Fibroblast of lung (primary cell): ENCODE results near the gene ZDHHC11. TPM values are rescaled to one million over a fixed set of nuclear protein-coding genes. Genes with fewer than 3 reads are reported as not detected.

Source experiments
- DNase-seq, 2 donors: peaks; one replicate each; pipeline versions ENCODE4 v3.0.0 to v3.0.0-alpha.2; 2010; ENCODE audit warnings: low read depth in 2 of 2
- H2AFZ ChIP-seq: 2 replicates; pipeline ENCODE4 v1.5.1; 2012; ENCODE audit warnings: low read length, control low read depth, inconsistent platforms
- H3K27ac ChIP-seq: 2 replicates; pipeline ENCODE4 v1.5.1; 2011; ENCODE audit warnings: low read length, control low read depth; ENCODE audit not compliant: insufficient read depth
- H3K27me3 ChIP-seq: 2 replicates; pipeline ENCODE4 v1.5.1; 2011; ENCODE audit warnings: mild to moderate bottlenecking, low read length; ENCODE audit not compliant: control insufficient read depth, insufficient read depth
- H3K36me3 ChIP-seq: 2 replicates; pipeline ENCODE4 v1.5.1; 2011; ENCODE audit warnings: low read length; ENCODE audit not compliant: control insufficient read depth, insufficient read depth
- H3K4me1 ChIP-seq: 2 replicates; pipeline ENCODE4 v1.5.1; 2011; ENCODE audit warnings: low read length; ENCODE audit not compliant: control insufficient read depth, insufficient read depth; ENCODE audit errors: extremely low read depth
- H3K4me2 ChIP-seq: 2 replicates; pipeline ENCODE4 v1.5.1; 2011; ENCODE audit warnings: low read length, control low read depth; ENCODE audit not compliant: insufficient read depth; ENCODE audit errors: extremely low read depth
- H3K4me3 ChIP-seq, 4 experiments: fragments of 200-600 bp in 1 of 4; sonication (generic) in 1 of 4; replicated peaks in 1 of 4; 2 replicates each; pipeline ENCODE4 v1.5.1; 2011 to 2016; ENCODE audit warnings: low read length in 4 of 4, low read depth in 3 of 4, mild to moderate bottlenecking in 3 of 4, control low read depth in 2 of 4, inconsistent platforms in 1 of 4, mixed read lengths in 1 of 4; ENCODE audit not compliant: insufficient read depth in 1 of 4; ENCODE audit errors: control extremely low read depth in 1 of 4
- H3K79me2 ChIP-seq: 2 replicates; pipeline ENCODE4 v1.5.1; 2012; ENCODE audit warnings: mild to moderate bottlenecking, low read length, inconsistent platforms; ENCODE audit not compliant: control insufficient read depth, insufficient read depth
- H3K9ac ChIP-seq: 2 replicates; pipeline ENCODE4 v1.5.1; 2011; ENCODE audit warnings: mild to moderate bottlenecking, low read length, control low read depth; ENCODE audit not compliant: insufficient read depth
- H3K9me3 ChIP-seq: 2 replicates; pipeline ENCODE4 v1.5.1; 2012; ENCODE audit warnings: low read depth, low read length; ENCODE audit not compliant: control insufficient read depth, insufficient read depth
- H4K20me1 ChIP-seq: 2 replicates; pipeline ENCODE4 v1.5.1; 2011; ENCODE audit warnings: low read length; ENCODE audit not compliant: control insufficient read depth, insufficient read depth; ENCODE audit errors: extremely low read depth
- CTCF ChIP-seq, 2 donors: IDR thresholded peaks in 1 of 2; conservative IDR thresholded peaks in 1 of 2; 1 replicate in 1 of 2; 2 replicates in 1 of 2; pipeline ENCODE4 v1.5.1; 2011 to 2012; ENCODE audit warnings: low read length in 2 of 2, control low read depth in 1 of 2, inconsistent platforms in 1 of 2, low read depth in 1 of 2, mild to moderate bottlenecking in 1 of 2
- EZH2 ChIP-seq: IDR thresholded peaks from 2 replicates; pipeline ENCODE4 v1.5.1; 2012; ENCODE audit warnings: low read length, control low read depth, mild to moderate bottlenecking; ENCODE audit errors: missing control alignments
- polyA plus RNA-seq, 2 donors: library from polyadenylated mRNA; depleted of rRNA in 1 of 2; stranded (reverse) in 1 of 2; unstranded in 1 of 2; fragments of >200 nt; gene quantifications; 2 replicates each; pipeline ENCODE4 v1.2.1, GENCODE V29; 2011 to 2012; ENCODE audit warnings: missing spikeins in 1 of 2
- total RNA-seq: library from RNA; depleted of rRNA; stranded (reverse); fragments of >200 nt; gene quantifications from 2 replicates; pipeline ENCODE4 v1.2.1, GENCODE V29; 2014

ZDHHC11 gene
- total and polyA plus RNA-seq, 2 donors (not counting 1 experiment from before 2014, with no cell fraction given) = 0.23 to 2.5 TPM

- Histone ChIP-seq H3K4me2 (no peak overlapping the region), H3K9ac (no peak overlapping the region), H2AFZ (no peak overlapping the region), H3K9me3 (no peaks in the 10 kb centered on the region), H3K4me3 (no peak overlapping the region), H3K79me2 (peaks cover 51% of the 10 kb centered on the region), H3K27me3 (no peaks in the 10 kb centered on the region), H3K27ac (no peak overlapping the region), H3K4me1 (peaks cover 4% of the 10 kb centered on the region), H3K36me3 (peaks cover 38% of the 10 kb centered on the region), H4K20me1 (no peaks in the 10 kb centered on the region)
- no peak for DNase-seq
- no peak for TF ChIP-seq CTCF (conservative IDR thresholded peaks at IDR 0.05 in 1 of 2, IDR thresholded peaks at IDR 0.05 in 1 of 2; ENCODE audit: low read depth in 1 of 2, low read length in 2 of 2)
Measured at GRCh38 chr5:889075-889710, 38.4 kb upstream of the ZDHHC11 start.

- H2AFZ ChIP-seq = no peak overlapping the region
- peaks cover 41% of the 10 kb centered on the region for H3K36me3 ChIP-seq
- H3K27ac ChIP-seq = no peak overlapping the region
- no peaks in the 10 kb centered on the region for H4K20me1 ChIP-seq
- H3K79me2 ChIP-seq = peaks cover 52% of the 10 kb centered on the region
- no peak for DNase-seq
- H3K4me2 ChIP-seq = no peak overlapping the region
- H3K27me3 ChIP-seq = no peaks in the 10 kb centered on the region
- peaks cover 4% of the 10 kb centered on the region for H3K4me1 ChIP-seq
- no peak for TF ChIP-seq EZH2
- no peak for TF ChIP-seq CTCF (conservative IDR thresholded peaks at IDR 0.05 in 1 of 2, IDR thresholded peaks at IDR 0.05 in 1 of 2; ENCODE audit: low read depth in 1 of 2, low read length in 2 of 2)
- H3K9ac ChIP-seq = no peak overlapping the region
- H3K9me3 ChIP-seq = no peaks in the 10 kb centered on the region
- H3K4me3 ChIP-seq = no peak overlapping the region
Measured at GRCh38 chr5:888638-889035, 37.9 kb upstream of the ZDHHC11 start.

GRCh38 chr5:887947-888637, 37.3 kb upstream of the ZDHHC11 start:
- Histone ChIP-seq H3K27ac (no peak overlapping the region), H3K9me3 (no peaks in the 10 kb centered on the region), H3K9ac (no peak overlapping the region), H2AFZ (no peak overlapping the region), H3K4me1 (no peaks in the 10 kb centered on the region), H4K20me1 (no peaks in the 10 kb centered on the region), H3K79me2 (peaks cover 52% of the 10 kb centered on the region), H3K4me2 (no peak overlapping the region), H3K36me3 (peaks cover 46% of the 10 kb centered on the region), H3K27me3 (no peaks in the 10 kb centered on the region), H3K4me3 (no peak overlapping the region)
- DNase-seq = no peak
- TF ChIP-seq CTCF (conservative IDR thresholded peaks at IDR 0.05 in 1 of 2, IDR thresholded peaks at IDR 0.05 in 1 of 2; ENCODE audit: low read depth in 1 of 2, low read length in 2 of 2) (no peak), EZH2 (no peak)
